CD4-positive, CD25-positive, alpha-beta regulatory T cell (primary cell): ENCODE measurements around the gene BHLHA9. TPM values are rescaled to one million over a fixed set of nuclear protein-coding genes. Genes with fewer than 3 reads are reported as not detected.

Experiments used
- ATAC-seq, 2 donors: fragments of 150-1000 bp; cut with Tn5 transposase; one replicate each; pipeline ENCODE4 v1.10.0; 2021; ENCODE audit warnings: low read depth in 2 of 2, moderate number of reproducible peaks in 2 of 2, moderate library complexity in 1 of 2
- DNase-seq, 3 donors: peaks; one replicate each; pipeline versions ENCODE4 v3.0.0 to v3.0.0-alpha.2; 2012 to 2022; ENCODE audit warnings: mixed read lengths in 1 of 3
- H3K27ac ChIP-seq: one replicate; pipeline ENCODE4 v1.7.0; 2013; ENCODE audit warnings: mild to moderate bottlenecking, low read length; ENCODE audit not compliant: insufficient read depth, poor library complexity, severe bottlenecking
- H3K27me3 ChIP-seq: one replicate; pipeline ENCODE4 v1.7.0; 2013; ENCODE audit warnings: low read length; ENCODE audit not compliant: control insufficient read depth, insufficient read depth
- H3K36me3 ChIP-seq: one replicate; pipeline ENCODE4 v1.7.0; 2013; ENCODE audit warnings: mild to moderate bottlenecking, low read length, moderate library complexity; ENCODE audit not compliant: control insufficient read depth, insufficient read depth
- H3K4me1 ChIP-seq: 2 replicates; pipeline ENCODE4 v1.7.0; 2013; ENCODE audit warnings: mild to moderate bottlenecking, low read length; ENCODE audit not compliant: insufficient read depth, control insufficient read depth, poor library complexity, severe bottlenecking
- H3K4me3 ChIP-seq: one replicate; pipeline ENCODE4 v1.7.0; 2013; ENCODE audit warnings: low read depth, mild to moderate bottlenecking, low read length, moderate library complexity
- H3K9me3 ChIP-seq, 2 experiments: 1 replicate in 1 of 2; 2 replicates in 1 of 2; pipeline ENCODE4 v1.7.0; 2013; ENCODE audit warnings: low read length in 2 of 2, mild to moderate bottlenecking in 1 of 2, moderate library complexity in 1 of 2; ENCODE audit not compliant: control insufficient read depth in 2 of 2
- H3K27ac Mint-ChIP-seq, 3 donors: one replicate each; pipeline ENCODE4 v1.8.0; 2020 to 2022; ENCODE audit warnings: mild to moderate bottlenecking in 3 of 3, mixed read lengths in 3 of 3, moderate library complexity in 2 of 3
- H3K27me3 Mint-ChIP-seq: one replicate; pipeline ENCODE4 v1.8.0; 2022; ENCODE audit warnings: mild to moderate bottlenecking, mixed read lengths
- H3K36me3 Mint-ChIP-seq: one replicate; pipeline ENCODE4 v1.8.0; 2020; ENCODE audit warnings: mixed read lengths
- H3K4me1 Mint-ChIP-seq, 4 donors: one replicate each; pipeline ENCODE4 v1.8.0; 2020 to 2022; ENCODE audit warnings: mixed read lengths in 4 of 4, mild to moderate bottlenecking in 1 of 4
- H3K4me3 Mint-ChIP-seq, 4 donors: one replicate each; pipeline ENCODE4 v1.8.0; 2020 to 2022; ENCODE audit warnings: mild to moderate bottlenecking in 4 of 4, mixed read lengths in 4 of 4, moderate library complexity in 3 of 4
- H3K9me3 Mint-ChIP-seq, 7 donors: one replicate each; pipeline ENCODE4 v1.8.0; 2020 to 2022; ENCODE audit warnings: mixed read lengths in 7 of 7, mild to moderate bottlenecking in 3 of 7, moderate library complexity in 2 of 7
- polyA plus RNA-seq, 4 donors: library from polyadenylated mRNA; unstranded; fragments of 300-500 nt; fragmentation: Illumina TruSeq; gene quantifications; one replicate each; pipeline ENCODE4 v1.2.3, GENCODE V29; 2021
- total RNA-seq: library from RNA; stranded (reverse); gene quantifications from one replicate; pipeline ENCODE4 v1.2.3, GENCODE V29; 2022

The BHLHA9 gene
- total and polyA plus RNA-seq, 5 donors from 2014 or later: not detected

GRCh38 chr17:1272701-1273100 is 2.5 kb downstream of the BHLHA9 start:
- Histone ChIP-seq H3K9me3 (no peaks in the 10 kb centered on the region), H3K27me3 (no peaks in the 10 kb centered on the region), H3K4me3 (no peak overlapping the region), H3K27ac (no peak overlapping the region), H3K36me3 (no peaks in the 10 kb centered on the region), H3K4me1 (peaks cover 20% of the 10 kb centered on the region)
- Mint-ChIP-seq H3K4me3 (peak overlapping the region in 2 of 4 donors; percentile 42 to 65), H3K9me3 (peaks cover 0 to 1% (median 0%) of the 10 kb centered on the region in 7 donors), H3K36me3 (no peaks in the 10 kb centered on the region), H3K27me3 (peaks cover 26% of the 10 kb centered on the region), H3K27ac (no peak overlapping the region), H3K4me1 (peaks cover 0 to 21% (median 5%) of the 10 kb centered on the region in 4 donors)
- ATAC-seq: no peak
- no peak for DNase-seq

DNA sequence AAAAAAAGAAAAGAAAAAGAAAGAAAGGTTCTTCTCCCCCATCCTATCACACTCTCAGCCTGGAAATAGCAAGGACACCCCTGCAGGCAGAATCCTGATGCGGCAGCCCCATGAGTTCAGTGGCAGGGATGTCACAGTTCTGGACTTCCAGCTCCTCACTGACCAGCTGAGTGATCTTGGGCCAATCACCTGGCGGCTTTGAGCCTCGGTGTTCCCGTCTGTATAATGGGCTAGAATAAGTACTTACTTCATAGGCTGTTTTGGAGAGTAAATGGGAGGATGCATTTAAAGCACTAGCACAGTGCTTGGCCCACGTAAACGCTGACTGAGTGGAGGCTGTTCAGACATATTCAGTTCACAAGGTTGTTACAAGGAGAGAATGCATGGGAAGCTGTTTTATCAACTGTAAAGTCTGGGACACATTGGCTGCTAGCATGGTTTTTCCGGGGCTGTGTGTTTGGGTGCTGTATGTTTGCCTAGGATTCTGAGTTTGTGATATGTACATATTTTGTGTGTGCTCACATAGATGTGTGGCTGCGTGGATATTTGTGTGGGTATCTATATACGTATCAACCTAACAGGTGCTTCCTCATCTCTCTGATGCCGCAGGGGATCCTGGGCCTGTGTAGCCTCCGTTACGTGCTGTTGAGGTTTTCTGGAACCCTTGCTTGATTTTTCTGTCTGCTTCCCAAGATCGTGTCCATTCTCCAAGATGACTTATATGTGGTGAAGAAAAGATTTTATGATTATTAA is 3.4 kb downstream of the BHLHA9 start:
- H3K9me3 Mint-ChIP-seq: peaks cover 0 to 3% (median 0%) of the 10 kb centered on the region in 7 donors
- no peak overlapping the region for H3K27ac Mint-ChIP-seq
- ATAC-seq (no peak), DNase-seq (no peak)
- Histone ChIP-seq H3K9me3 (no peaks in the 10 kb centered on the region), H3K27ac (no peak overlapping the region), H3K4me3 (no peak overlapping the region), H3K36me3 (no peaks in the 10 kb centered on the region), H3K27me3 (no peaks in the 10 kb centered on the region), H3K4me1 (peaks cover 14% of the 10 kb centered on the region)
- no peaks in the 10 kb centered on the region for H3K36me3 Mint-ChIP-seq
- peaks cover 31% of the 10 kb centered on the region for H3K27me3 Mint-ChIP-seq
- peak overlapping the region in 2 of 4 donors; percentile 1 to 62 for H3K4me3 Mint-ChIP-seq
- peaks cover 0 to 17% (median 4%) of the 10 kb centered on the region in 4 donors for H3K4me1 Mint-ChIP-seq

GRCh38 chr17:1274245-1274608 is 4.0 kb downstream of the BHLHA9 start:
- H3K27me3 ChIP-seq: no peaks in the 10 kb centered on the region
- no peak overlapping the region for H3K4me3 ChIP-seq
- Mint-ChIP-seq H3K27me3 (peaks cover 32% of the 10 kb centered on the region), H3K4me3 (peak overlapping the region in 2 of 4 donors; percentile 1 to 62), H3K9me3 (peaks cover 0 to 3% (median 0%) of the 10 kb centered on the region in 7 donors), H3K27ac (no peak overlapping the region), H3K4me1 (peaks cover 0 to 13% (median 2%) of the 10 kb centered on the region in 4 donors), H3K36me3 (no peaks in the 10 kb centered on the region)
- H3K9me3 ChIP-seq: no peaks in the 10 kb centered on the region
- H3K4me1 ChIP-seq: peaks cover 11% of the 10 kb centered on the region
- DNase-seq (no peak), ATAC-seq (no peak)
- H3K27ac ChIP-seq: no peak overlapping the region
- H3K36me3 ChIP-seq: no peaks in the 10 kb centered on the region

DNA sequence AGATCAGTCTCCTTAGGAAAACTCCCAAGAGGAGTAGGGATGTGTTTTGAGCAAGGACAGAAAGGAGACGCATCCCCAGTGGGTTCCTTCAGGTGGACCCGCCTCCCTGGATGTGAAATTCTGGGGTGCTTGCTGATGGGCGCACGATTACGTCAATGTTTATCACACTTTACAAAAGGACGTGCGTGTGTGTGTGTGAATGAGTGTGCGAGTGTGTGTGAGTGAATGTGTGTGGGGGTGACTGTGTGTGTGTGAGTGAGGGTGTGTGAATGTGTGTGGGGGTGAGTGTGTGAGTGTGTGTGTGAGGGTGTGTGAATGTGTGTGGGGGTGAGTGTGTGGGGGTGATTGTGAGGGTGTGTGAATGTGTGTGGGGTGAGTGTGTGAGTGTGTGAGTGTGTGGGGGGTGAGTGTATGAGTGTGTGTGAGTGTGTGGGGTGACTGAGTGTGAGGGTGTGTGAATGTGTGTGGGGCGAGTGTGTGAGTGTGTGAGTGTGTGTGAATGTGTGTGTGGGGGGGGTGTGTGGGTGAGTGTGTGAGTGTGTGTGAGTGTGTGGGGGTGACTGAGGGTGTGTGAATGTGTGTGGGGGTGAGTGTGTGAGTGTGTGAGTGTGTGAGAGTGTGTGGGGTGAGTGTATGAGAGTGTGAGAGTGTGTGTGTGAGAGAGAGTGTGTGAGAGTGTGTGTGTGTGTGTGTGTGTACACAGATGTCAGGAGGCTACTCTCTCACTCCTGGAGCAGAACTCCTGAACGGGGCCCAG is 5.1 kb downstream of the BHLHA9 start:
- Mint-ChIP-seq H3K36me3 (no peaks in the 10 kb centered on the region), H3K27ac (no peak overlapping the region)
- ATAC-seq: no peak

GRCh38 chr17:1275962-1276736 is 5.9 kb downstream of the BHLHA9 start:
- peaks cover 0 to 3% (median 0%) of the 10 kb centered on the region in 7 donors for H3K9me3 Mint-ChIP-seq
- H3K9me3 ChIP-seq: no peaks in the 10 kb centered on the region
- no peak overlapping the region for H3K27ac ChIP-seq
- H3K36me3 ChIP-seq: no peaks in the 10 kb centered on the region
- DNase-seq (peak; percentile 59 to 67 (median 60)), ATAC-seq (peak; percentile 63 to 73)
- no peak overlapping the region for H3K4me3 ChIP-seq
- H3K27ac Mint-ChIP-seq: no peak overlapping the region
- no peaks in the 10 kb centered on the region for H3K27me3 ChIP-seq
- H3K27me3 Mint-ChIP-seq: peaks cover 32% of the 10 kb centered on the region
- H3K4me1 Mint-ChIP-seq: peaks cover 0 to 13% (median 2%) of the 10 kb centered on the region in 4 donors
- H3K36me3 Mint-ChIP-seq: no peaks in the 10 kb centered on the region
- peaks cover 6% of the 10 kb centered on the region for H3K4me1 ChIP-seq
- peak overlapping the region in 1 of 4 donors; percentile 59 for H3K4me3 Mint-ChIP-seq

More for the DNA sequence above, 5.1 kb downstream of the BHLHA9 start:
- Histone ChIP-seq H3K27ac (no peak overlapping the region), H3K4me1 (peaks cover 9% of the 10 kb centered on the region), H3K27me3 (no peaks in the 10 kb centered on the region), H3K4me3 (no peak overlapping the region), H3K36me3 (no peaks in the 10 kb centered on the region), H3K9me3 (no peaks in the 10 kb centered on the region)
- DNase-seq: no peak
- H3K27me3 Mint-ChIP-seq: peaks cover 32% of the 10 kb centered on the region
- H3K4me3 Mint-ChIP-seq: peak overlapping the region in 1 of 4 donors; percentile 33
- peaks cover 0 to 3% (median 0%) of the 10 kb centered on the region in 7 donors for H3K9me3 Mint-ChIP-seq
- peaks cover 0 to 13% (median 2%) of the 10 kb centered on the region in 4 donors for H3K4me1 Mint-ChIP-seq

DNA sequence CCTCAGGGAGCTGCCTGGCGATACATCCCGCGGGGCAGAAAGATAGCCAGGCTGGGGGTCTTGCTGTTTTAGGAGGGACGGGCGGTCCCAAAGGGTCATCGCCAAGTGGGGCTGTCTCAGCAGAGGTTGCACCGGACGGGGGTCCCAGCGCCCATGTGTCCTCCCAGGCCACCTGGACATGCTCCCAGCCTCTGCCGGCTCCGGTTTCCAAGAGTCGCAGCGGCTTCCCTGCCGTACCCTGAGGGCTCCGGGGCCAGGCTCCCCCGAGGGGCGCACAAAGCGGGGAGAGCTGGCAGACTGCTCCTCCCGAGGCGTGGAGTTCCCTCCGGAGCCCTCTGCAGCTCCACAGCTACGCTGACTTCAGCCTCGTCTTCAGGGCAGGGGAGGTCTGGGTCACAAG is 10.4 kb downstream of the BHLHA9 start:
- Histone ChIP-seq H3K27me3 (no peaks in the 10 kb centered on the region), H3K4me1 (peaks cover 6% of the 10 kb centered on the region), H3K4me3 (no peak overlapping the region), H3K9me3 (no peaks in the 10 kb centered on the region), H3K27ac (no peak overlapping the region), H3K36me3 (no peaks in the 10 kb centered on the region)
- Mint-ChIP-seq H3K4me1 (peaks cover 0 to 5% (median 1%) of the 10 kb centered on the region in 4 donors), H3K27ac (no peak overlapping the region), H3K36me3 (no peaks in the 10 kb centered on the region), H3K4me3 (no peak overlapping the region), H3K9me3 (peaks cover 0 to 3% (median 0%) of the 10 kb centered on the region in 7 donors), H3K27me3 (peaks cover 6% of the 10 kb centered on the region)
- DNase-seq: no peak
- ATAC-seq: no peak

- Histone ChIP-seq H3K36me3 (no peaks in the 10 kb centered on the region), H3K4me3 (no peak overlapping the region), H3K27ac (no peak overlapping the region), H3K9me3 (no peaks in the 10 kb centered on the region), H3K4me1 (no peaks in the 10 kb centered on the region), H3K27me3 (no peaks in the 10 kb centered on the region)
- no peaks in the 10 kb centered on the region for H3K36me3 Mint-ChIP-seq
- no peak for DNase-seq
- H3K27ac Mint-ChIP-seq: peak overlapping the region in 2 of 3 donors; percentile 33 to 52
- peaks cover 4 to 9% (median 7%) of the 10 kb centered on the region in 4 donors for H3K4me1 Mint-ChIP-seq
- peaks cover 0 to 2% (median 0%) of the 10 kb centered on the region in 7 donors for H3K9me3 Mint-ChIP-seq
- ATAC-seq: no peak
- peak overlapping the region in 1 of 4 donors; percentile 16 for H3K4me3 Mint-ChIP-seq
- no peaks in the 10 kb centered on the region for H3K27me3 Mint-ChIP-seq
Measured at GRCh38 chr17:1286379-1287106, 16.3 kb downstream of the BHLHA9 start.
